Panc1 (cell line): ENCODE measurements around the gene LAMA1.

ENCODE experiments used
- POLR2AphosphoS5 ChIP-seq: IDR thresholded peaks from 2 replicates; pipeline ENCODE4 v1.6.1; 2012; ENCODE audit warnings: mild to moderate bottlenecking, low read depth, low read length, moderate library complexity
- REST ChIP-seq, 2 experiments: IDR thresholded peaks; 2 replicates each; pipeline ENCODE4 v1.6.1; 2011 to 2012; ENCODE audit warnings: low read depth in 2 of 2, control low read depth in 1 of 2, low read length in 1 of 2, mild to moderate bottlenecking in 1 of 2, moderate library complexity in 1 of 2; ENCODE audit not compliant: insufficient read depth in 1 of 2
- SIN3A ChIP-seq: IDR thresholded peaks from 2 replicates; pipeline ENCODE4 v1.6.1; 2012; ENCODE audit warnings: low read depth, mild to moderate bottlenecking, low read length, moderate library complexity, borderline replicate concordance; ENCODE audit not compliant: insufficient read depth
- TF ChIP-seq, protein P1 (sequence below): fragments of 450-650 bp; IDR thresholded peaks from 2 replicates; pipeline ENCODE4 v1.5.1; 2017; ENCODE audit warnings: mild to moderate bottlenecking

GRCh38 chr18:7066965-7067555, 50.5 kb downstream of the LAMA1 start:
- TF ChIP-seq, protein P1, sequence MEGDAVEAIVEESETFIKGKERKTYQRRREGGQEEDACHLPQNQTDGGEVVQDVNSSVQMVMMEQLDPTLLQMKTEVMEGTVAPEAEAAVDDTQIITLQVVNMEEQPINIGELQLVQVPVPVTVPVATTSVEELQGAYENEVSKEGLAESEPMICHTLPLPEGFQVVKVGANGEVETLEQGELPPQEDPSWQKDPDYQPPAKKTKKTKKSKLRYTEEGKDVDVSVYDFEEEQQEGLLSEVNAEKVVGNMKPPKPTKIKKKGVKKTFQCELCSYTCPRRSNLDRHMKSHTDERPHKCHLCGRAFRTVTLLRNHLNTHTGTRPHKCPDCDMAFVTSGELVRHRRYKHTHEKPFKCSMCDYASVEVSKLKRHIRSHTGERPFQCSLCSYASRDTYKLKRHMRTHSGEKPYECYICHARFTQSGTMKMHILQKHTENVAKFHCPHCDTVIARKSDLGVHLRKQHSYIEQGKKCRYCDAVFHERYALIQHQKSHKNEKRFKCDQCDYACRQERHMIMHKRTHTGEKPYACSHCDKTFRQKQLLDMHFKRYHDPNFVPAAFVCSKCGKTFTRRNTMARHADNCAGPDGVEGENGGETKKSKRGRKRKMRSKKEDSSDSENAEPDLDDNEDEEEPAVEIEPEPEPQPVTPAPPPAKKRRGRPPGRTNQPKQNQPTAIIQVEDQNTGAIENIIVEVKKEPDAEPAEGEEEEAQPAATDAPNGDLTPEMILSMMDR, result no peak
- no peak for TF ChIP-seq REST (IDR thresholded peaks at IDR 0.05; ENCODE audit: insufficient read depth in 1 of 2, low read depth in 2 of 2, low read length in 1 of 2)
- no peak for TF ChIP-seq POLR2AphosphoS5
- no peak for TF ChIP-seq SIN3A
